ENCODE measurements around the gene SP5. TPM values are rescaled to one million over a fixed set of nuclear protein-coding genes. Genes with fewer than 3 reads are reported as not detected.

SP5 gene
- total RNA-seq, 2 experiments from 2014 or later: not detected

GRCh38 chr2:170694316-170694715 lies 20.8 kb upstream of the SP5 start:
- no peak overlapping the region for H3K4me3 Mint-ChIP-seq
- DNase-seq: no peak
- no peaks in the 10 kb centered on the region for H3K36me3 Mint-ChIP-seq
- CTCF ChIA-PET: interaction anchor here (0.7 to 1.3 kb wide), 2 partner anchors 14 to 51 kb away, joined by 3 read pairs; no protein-coding TSS in a partner anchor
- ATAC-seq: no peak
- no peak overlapping the region for H3K27ac Mint-ChIP-seq
- H3K27me3 Mint-ChIP-seq: peaks cover 8% of the 10 kb centered on the region
- H3K9me3 Mint-ChIP-seq (ENCODE audit: low read depth): no peaks in the 10 kb centered on the region
- no peaks in the 10 kb centered on the region for H3K4me1 Mint-ChIP-seq

- DNase-seq: no peak
- no peak overlapping the region for H3K27ac Mint-ChIP-seq
- peaks cover 14% of the 10 kb centered on the region for H3K27me3 Mint-ChIP-seq
- H3K4me3 Mint-ChIP-seq: no peak overlapping the region
- no peaks in the 10 kb centered on the region for H3K36me3 Mint-ChIP-seq
- no peak for ATAC-seq
- H3K9me3 Mint-ChIP-seq (ENCODE audit: low read depth): no peaks in the 10 kb centered on the region
- H3K4me1 Mint-ChIP-seq: no peaks in the 10 kb centered on the region
- CTCF ChIA-PET: interaction anchor here (1.3 to 1.5 kb wide), 2 partner anchors 13 to 287 kb away, joined by 3 to 8 read pairs; no protein-coding TSS in a partner anchor
Observed at GRCh38 chr2:170695521-170696410, 19.4 kb upstream of the SP5 start.

- no peaks in the 10 kb centered on the region for H3K9me3 Mint-ChIP-seq (ENCODE audit: low read depth)
- peaks cover 23% of the 10 kb centered on the region for H3K27me3 Mint-ChIP-seq
- H3K4me3 Mint-ChIP-seq: no peak overlapping the region
- H3K4me1 Mint-ChIP-seq: no peaks in the 10 kb centered on the region
- CTCF ChIA-PET: no interaction called here
- H3K36me3 Mint-ChIP-seq: no peaks in the 10 kb centered on the region
- DNase-seq (no peak), ATAC-seq (no peak)
- no peak overlapping the region for H3K27ac Mint-ChIP-seq
Observed at GRCh38 chr2:170696948-170697347, 18.2 kb upstream of the SP5 start.

GRCh38 chr2:170701011-170701410 lies 14.1 kb upstream of the SP5 start:
- Mint-ChIP-seq H3K27me3 (peaks cover 39% of the 10 kb centered on the region), H3K4me3 (no peak overlapping the region), H3K4me1 (no peaks in the 10 kb centered on the region), H3K9me3 (ENCODE audit: low read depth) (no peaks in the 10 kb centered on the region), H3K36me3 (no peaks in the 10 kb centered on the region), H3K27ac (no peak overlapping the region)
- ATAC-seq: no peak
- no peak for DNase-seq
- CTCF ChIA-PET: no interaction called here

- ATAC-seq: no peak
- H3K36me3 Mint-ChIP-seq: no peaks in the 10 kb centered on the region
- H3K9me3 Mint-ChIP-seq (ENCODE audit: low read depth): no peaks in the 10 kb centered on the region
- no peak overlapping the region for H3K27ac Mint-ChIP-seq
- peaks cover 57% of the 10 kb centered on the region for H3K27me3 Mint-ChIP-seq
- no peak for DNase-seq
- H3K4me1 Mint-ChIP-seq: peaks cover 5% of the 10 kb centered on the region
- no peak overlapping the region for H3K4me3 Mint-ChIP-seq
- CTCF ChIA-PET: no interaction called here
Observed at GRCh38 chr2:170703776-170704476, 11.2 kb upstream of the SP5 start.

GRCh38 chr2:170707821-170708795 lies 7.0 kb upstream of the SP5 start:
- ATAC-seq (no peak), DNase-seq (no peak)
- no peak overlapping the region for H3K4me3 Mint-ChIP-seq
- H3K4me1 Mint-ChIP-seq: peaks cover 10% of the 10 kb centered on the region
- CTCF ChIA-PET: interaction anchor here (0.5 to 1.1 kb wide), 3 partner anchors 13 to 617 kb away, joined by 3 to 4 read pairs (median 3); no protein-coding TSS in a partner anchor
- H3K27ac Mint-ChIP-seq: no peak overlapping the region
- peaks cover 78% of the 10 kb centered on the region for H3K27me3 Mint-ChIP-seq
- peaks cover 2% of the 10 kb centered on the region for H3K36me3 Mint-ChIP-seq
- no peaks in the 10 kb centered on the region for H3K9me3 Mint-ChIP-seq (ENCODE audit: low read depth)

GRCh38 chr2:170710609-170710979 lies 4.5 kb upstream of the SP5 start:
- H3K27me3 Mint-ChIP-seq: peaks cover 80% of the 10 kb centered on the region
- H3K4me3 Mint-ChIP-seq: no peak overlapping the region
- H3K9me3 Mint-ChIP-seq (ENCODE audit: low read depth): no peaks in the 10 kb centered on the region
- DNase-seq (no peak), ATAC-seq (no peak)
- CTCF ChIA-PET: interaction anchor here (1.1 to 2.7 kb wide), 3 partner anchors 101 to 302 kb away, joined by 4 to 11 read pairs (median 8); partner anchors contain the start of gene GAD1
- H3K36me3 Mint-ChIP-seq: peaks cover 5% of the 10 kb centered on the region
- no peak overlapping the region for H3K27ac Mint-ChIP-seq
- H3K4me1 Mint-ChIP-seq: peaks cover 21% of the 10 kb centered on the region

GRCh38 chr2:170711196-170711773 lies 3.9 kb upstream of the SP5 start:
- Mint-ChIP-seq H3K36me3 (peaks cover 5% of the 10 kb centered on the region), H3K4me3 (no peak overlapping the region), H3K4me1 (peaks cover 22% of the 10 kb centered on the region), H3K27ac (no peak overlapping the region), H3K9me3 (ENCODE audit: low read depth) (no peaks in the 10 kb centered on the region), H3K27me3 (peaks cover 81% of the 10 kb centered on the region)
- DNase-seq (no peak), ATAC-seq (no peak)
- CTCF ChIA-PET: interaction anchor here (1.2 to 2.7 kb wide), 4 partner anchors 101 to 302 kb away, joined by 3 to 12 read pairs (median 10); partner anchors contain the start of gene GAD1

- Mint-ChIP-seq H3K27me3 (peaks cover 81% of the 10 kb centered on the region), H3K27ac (no peak overlapping the region), H3K9me3 (ENCODE audit: low read depth) (no peaks in the 10 kb centered on the region), H3K4me1 (peaks cover 23% of the 10 kb centered on the region), H3K36me3 (peaks cover 5% of the 10 kb centered on the region), H3K4me3 (no peak overlapping the region)
- no peak for DNase-seq
- no peak for ATAC-seq
- CTCF ChIA-PET: interaction anchor here (0.7 to 2.7 kb wide), 8 partner anchors 100 to 388 kb away, joined by 3 to 12 read pairs (median 4); partner anchors contain the start of gene GAD1
Observed at GRCh38 chr2:170711774-170712652, 3.1 kb upstream of the SP5 start.

- ATAC-seq: no peak
- peaks cover 29% of the 10 kb centered on the region for H3K4me1 Mint-ChIP-seq
- H3K36me3 Mint-ChIP-seq: peaks cover 5% of the 10 kb centered on the region
- DNase-seq: no peak
- no peak overlapping the region for H3K4me3 Mint-ChIP-seq
- CTCF ChIA-PET: interaction anchor here (0.7 to 2.7 kb wide), 8 partner anchors 99 to 389 kb away, joined by 3 to 12 read pairs (median 4); partner anchors contain the start of gene GAD1
- H3K27ac Mint-ChIP-seq: no peak overlapping the region
- H3K27me3 Mint-ChIP-seq: peaks cover 82% of the 10 kb centered on the region
- no peaks in the 10 kb centered on the region for H3K9me3 Mint-ChIP-seq (ENCODE audit: low read depth)
Observed at GRCh38 chr2:170712653-170713542, 2.2 kb upstream of the SP5 start.
